CD4-positive, alpha-beta T cell treated with Interferon alpha-2 for 1 hour (primary cell): Measurements from ENCODE around the gene FDX1.

Experiments used
- DNase-seq, 2 donors: peaks; one replicate each; pipeline ENCODE4 v3.0.0-alpha.2; 2020 to 2022

The FDX1 gene

DNA sequence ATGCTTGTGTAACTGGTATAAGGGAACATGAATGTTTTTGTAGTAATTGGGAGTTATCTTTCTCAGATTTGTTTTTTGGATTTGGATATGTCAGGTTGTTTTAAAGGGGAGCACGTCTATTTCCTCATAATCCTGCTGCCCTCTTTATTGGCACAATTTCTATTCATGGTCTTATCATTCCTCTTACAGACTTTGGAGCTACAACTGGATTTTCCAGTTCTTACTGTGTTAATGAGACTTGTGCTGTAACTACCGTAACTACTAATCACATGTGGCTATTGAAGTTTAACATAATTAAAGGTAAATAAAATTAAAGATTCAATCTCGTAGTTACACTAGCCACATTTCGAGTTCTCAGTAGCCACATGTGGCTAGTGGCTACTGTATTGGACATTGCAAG lies 1.9 kb downstream of the FDX1 start:
- DNase-seq: no peak

- DNase-seq: no peak
Observed at GRCh38 chr11:110432713-110433392, 3.1 kb downstream of the FDX1 start.

- peak in 1 of 2 donors; percentile 47 for DNase-seq
Observed at GRCh38 chr11:110433393-110434333, 3.9 kb downstream of the FDX1 start.

DNA sequence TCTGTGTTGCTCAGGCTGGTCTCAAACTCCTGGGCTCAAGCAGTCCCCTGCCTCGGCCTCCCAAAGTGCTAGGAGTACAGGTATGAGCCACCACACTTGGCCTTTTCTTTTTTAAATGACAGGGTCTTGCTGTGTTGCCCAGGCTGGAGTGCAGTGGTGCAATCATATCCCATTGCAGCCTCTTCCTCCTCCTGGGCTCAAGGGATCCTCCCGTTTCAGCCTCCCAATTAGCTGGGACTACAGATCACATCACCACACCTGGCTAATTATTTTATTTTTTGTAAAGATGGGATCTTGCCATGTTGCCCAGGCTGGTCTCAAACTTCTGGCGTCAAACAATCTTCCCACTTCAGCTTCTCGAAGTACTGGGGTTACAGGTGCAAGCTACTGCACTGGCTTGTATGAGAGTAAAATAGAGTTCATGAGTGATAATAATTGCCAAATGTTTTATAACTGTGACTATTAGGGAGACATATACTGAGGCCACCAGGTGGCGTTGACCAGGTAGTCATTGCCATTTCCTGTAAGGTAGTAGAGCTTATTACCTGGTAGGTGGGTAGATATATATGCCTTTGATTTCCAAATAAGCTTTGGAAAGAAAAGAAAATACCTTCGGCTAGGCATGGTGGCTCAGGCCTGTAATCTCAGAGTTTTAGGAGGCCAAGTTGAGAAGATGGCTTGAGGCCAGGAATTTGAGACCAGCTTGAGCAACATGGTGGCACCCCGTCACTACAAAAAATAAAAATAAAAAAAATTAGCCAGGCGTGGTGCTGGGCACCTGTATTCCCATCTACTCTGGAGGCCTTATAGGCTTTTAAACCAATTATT lies 5.4 kb downstream of the FDX1 start:
- DNase-seq: peak in 1 of 2 donors; percentile 53

GRCh38 chr11:110435780-110436717 lies 6.3 kb downstream of the FDX1 start:
- DNase-seq: no peak

DNA sequence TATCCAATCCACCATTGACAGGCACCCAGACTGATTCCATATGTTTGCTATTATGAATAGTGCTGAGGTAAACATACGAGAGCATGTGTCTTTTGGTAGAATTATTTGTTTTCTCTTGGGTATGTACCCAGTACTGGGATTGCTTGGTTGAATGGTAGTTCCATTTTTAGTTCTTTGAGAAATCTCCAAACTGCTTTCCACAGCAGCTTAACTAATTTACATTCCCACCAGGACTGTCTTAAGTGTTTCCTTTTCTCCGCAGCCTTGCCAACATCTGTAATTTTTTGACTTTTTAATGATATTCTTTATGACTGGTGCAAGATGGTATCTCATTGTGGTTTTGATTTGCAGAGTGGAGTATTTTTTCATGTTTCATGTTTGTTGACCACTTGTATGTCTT lies 8.3 kb downstream of the FDX1 start:
- no peak for DNase-seq

- no peak for DNase-seq
Observed at GRCh38 chr11:110445437-110445836, 15.7 kb downstream of the FDX1 start.

DNA sequence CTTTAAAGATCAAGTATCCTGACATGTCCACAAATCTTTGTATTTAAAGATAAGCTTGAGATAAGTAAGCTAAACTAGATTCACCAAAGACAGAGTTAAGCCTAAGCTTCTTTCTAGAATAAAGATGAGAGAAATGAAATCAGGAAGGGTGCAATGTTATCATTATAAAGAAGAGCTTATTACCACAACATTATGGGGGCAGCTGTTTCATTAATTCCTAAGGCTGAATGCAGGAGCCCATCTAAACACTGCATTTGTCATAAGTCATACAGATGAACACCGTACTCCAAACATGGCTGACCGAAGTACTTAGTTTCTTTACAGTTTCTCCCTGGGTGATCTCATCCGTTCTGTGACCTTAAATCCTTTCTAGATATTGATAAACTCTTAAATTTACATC lies 16.3 kb downstream of the FDX1 start:
- DNase-seq: no peak

DNA sequence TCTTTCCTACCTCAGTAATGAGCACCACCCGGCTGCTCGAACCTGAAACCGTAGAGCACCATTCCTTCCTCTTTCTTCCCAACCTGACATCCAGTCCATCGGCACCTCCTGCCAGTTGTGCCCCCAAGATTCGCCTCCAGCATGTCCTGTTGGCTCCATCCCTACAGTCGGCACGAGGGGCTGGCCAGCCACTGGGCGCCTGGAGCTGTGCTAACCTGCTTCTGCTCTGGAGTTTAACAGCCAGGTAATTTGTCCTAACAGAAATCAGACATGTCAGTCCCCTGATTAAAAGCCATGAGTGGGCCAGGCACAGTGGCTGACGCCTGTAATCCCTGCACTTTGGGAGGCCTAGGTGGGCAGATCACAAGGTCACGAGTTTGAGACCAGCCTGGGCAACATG lies 16.8 kb downstream of the FDX1 start:
- no peak for DNase-seq

DNA sequence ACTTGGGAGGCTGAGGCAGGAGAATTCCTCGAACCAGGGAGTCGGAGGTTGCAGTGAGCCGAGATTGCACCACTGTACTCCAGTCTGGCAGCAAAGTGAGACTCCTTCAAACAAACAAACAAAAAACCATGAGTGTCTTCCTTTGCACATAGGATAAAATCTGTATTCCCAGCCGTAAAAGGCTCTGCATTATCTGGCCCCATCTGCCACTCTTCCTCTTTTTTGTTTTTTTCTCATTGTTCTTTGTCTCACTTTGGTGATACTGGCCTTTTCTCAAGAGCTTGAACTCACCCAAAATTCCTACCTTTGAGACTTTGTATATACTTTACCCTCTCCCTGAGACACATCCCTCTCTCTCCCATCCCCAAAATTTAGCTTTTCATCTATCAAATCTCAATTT lies 17.6 kb downstream of the FDX1 start:
- DNase-seq: no peak

DNA sequence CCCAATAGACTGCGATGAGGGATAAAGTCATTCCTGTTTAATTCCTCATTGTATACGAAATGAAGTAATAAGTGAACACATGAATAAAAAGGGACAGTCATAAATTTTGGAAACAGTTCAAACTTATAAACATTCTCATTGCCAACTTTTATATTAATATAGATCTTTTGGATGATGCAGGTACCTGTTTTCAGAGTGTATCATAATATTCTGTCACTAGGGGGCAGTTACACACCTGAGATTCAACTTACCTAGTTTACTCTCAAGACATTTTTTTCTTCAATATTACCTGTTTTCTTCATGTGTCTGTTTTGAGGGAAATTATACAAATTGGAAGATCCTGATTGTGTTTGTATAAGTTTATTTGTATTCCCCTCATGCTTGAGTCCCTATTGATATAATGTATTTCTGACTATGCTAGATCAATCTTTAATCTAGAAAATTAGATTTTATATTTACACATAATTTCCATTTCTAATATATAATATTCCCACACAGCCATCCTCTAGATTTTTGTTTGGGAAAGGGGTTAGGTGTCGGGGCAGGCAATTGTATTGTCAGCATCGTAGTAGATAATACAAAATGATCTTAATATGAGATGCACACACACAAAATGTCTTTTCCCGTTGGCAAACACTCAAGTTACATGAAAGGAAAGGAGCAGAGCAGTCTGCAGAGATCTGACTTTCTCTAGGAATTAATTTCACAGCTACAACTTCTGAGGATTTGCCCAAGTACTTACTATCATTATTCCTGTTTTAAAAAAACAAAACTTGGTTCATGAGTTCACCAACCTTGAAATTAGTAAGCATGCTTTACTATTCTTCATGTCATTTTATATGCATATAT lies 18.4 kb downstream of the FDX1 start:
- peak in 1 of 2 donors; percentile 40 for DNase-seq

GRCh38 chr11:110450246-110450645 lies 20.5 kb downstream of the FDX1 start:
- no peak for DNase-seq

GRCh38 chr11:110452720-110453119 lies 23.0 kb downstream of the FDX1 start:
- DNase-seq: no peak

- no peak for DNase-seq
Observed at GRCh38 chr11:110453684-110454354, 24.1 kb downstream of the FDX1 start.

- DNase-seq: no peak
Observed at GRCh38 chr11:110454609-110455008, 24.9 kb downstream of the FDX1 start.

DNA sequence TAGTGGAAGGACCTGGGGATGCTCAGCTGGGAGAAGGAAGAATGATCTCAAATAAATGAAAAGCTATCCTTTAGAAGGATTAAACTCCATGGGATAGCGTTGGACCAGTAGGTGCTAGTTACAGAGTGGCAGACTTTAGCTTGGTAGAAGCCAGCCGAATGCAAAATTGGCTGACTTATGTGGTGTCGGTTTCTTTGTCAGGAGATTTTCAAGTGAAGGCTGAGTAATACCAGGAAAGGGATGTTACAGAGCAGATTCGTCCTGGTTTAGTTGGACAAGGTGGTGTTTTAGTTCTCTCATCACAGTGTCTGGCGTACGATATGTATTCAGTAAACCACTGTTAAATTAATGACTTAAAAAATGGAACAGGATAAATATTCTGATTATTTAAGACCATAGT lies 26.0 kb downstream of the FDX1 start:
- no peak for DNase-seq

GRCh38 chr11:110463153-110463552 lies 33.4 kb downstream of the FDX1 start:
- DNase-seq: peak; percentile 29 to 37

DNA sequence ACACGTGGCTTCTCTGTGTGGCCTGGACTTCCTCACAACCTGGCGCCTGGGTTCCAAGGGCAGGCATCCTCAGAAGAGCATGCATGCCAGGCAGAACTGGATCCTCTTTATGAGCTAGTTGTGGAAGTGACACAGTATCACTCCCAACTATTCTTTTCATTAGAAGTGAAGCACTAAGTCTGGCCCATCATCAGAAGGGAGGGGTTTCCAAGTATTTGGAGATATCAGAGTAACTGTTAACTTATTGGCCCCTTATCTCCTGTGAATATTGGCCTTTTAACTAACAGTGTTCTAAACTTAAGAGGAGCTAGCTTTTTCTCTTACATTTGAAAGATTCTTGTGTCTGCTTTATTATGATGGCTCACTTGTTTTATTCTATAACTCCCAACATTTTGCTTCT lies 35.5 kb downstream of the FDX1 start:
- no peak for DNase-seq

- DNase-seq: no peak
Observed at GRCh38 chr11:110467556-110467955, 37.8 kb downstream of the FDX1 start.

DNA sequence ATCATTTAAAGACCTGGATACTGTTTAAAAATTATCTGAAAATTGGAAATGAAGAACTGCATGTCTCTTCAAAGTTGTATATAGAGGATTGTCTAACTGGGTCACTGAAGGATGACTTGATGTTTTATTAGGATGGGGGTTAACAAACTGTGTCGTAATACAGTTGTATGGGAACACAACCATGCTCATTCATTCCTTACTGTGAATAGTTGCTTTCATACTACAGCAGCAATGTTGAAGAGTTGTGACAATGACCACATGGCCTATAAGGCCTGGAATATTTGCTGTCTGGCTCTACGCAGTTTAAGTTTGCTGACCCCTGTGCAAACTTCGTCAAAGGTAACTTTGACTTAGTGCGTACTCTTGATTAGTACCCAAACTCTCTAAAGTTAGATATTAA lies 38.4 kb downstream of the FDX1 start:
- DNase-seq: no peak

GRCh38 chr11:110469127-110469526 lies 39.4 kb downstream of the FDX1 start:
- no peak for DNase-seq
